ENCODE measurements around the gene EPB41L4A.

The EPB41L4A gene

GRCh38 chr5:112289465-112289864, 129.6 kb downstream of the EPB41L4A start:
- no peak for TF ChIP-seq REST (IDR thresholded peaks at IDR 0.05; ENCODE audit: insufficient replicate concordance, low read depth)
- TF ChIP-seq SPI1 (IDR thresholded peaks at IDR 0.05; ENCODE audit: borderline replicate concordance, low read depth): no peak
- TF ChIP-seq GABPA (IDR thresholded peaks at IDR 0.05; ENCODE audit: low read depth): no peak
- TF ChIP-seq POLR2AphosphoS5 (IDR thresholded peaks at IDR 0.05; ENCODE audit: low read depth): no peak
- TF ChIP-seq CTCF (IDR thresholded peaks at IDR 0.05; ENCODE audit: insufficient read depth, low read length): no peak
- DNase-seq (ENCODE audit: low read depth in 1 of 2, low spot score in 1 of 2): no peak
- Histone ChIP-seq H3K4me3 (replicated peaks; ENCODE audit: insufficient read depth, low read length) (no peak overlapping the region), H3K27me3 (ENCODE audit: insufficient read depth, poor library complexity, severe bottlenecking) (no peaks in the 10 kb centered on the region), H3K27ac (replicated peaks) (no peak overlapping the region)

GRCh38 chr5:112283943-112284929, 134.8 kb downstream of the EPB41L4A start:
- Histone ChIP-seq H3K27me3 (ENCODE audit: insufficient read depth, poor library complexity, severe bottlenecking) (no peaks in the 10 kb centered on the region), H3K27ac (replicated peaks) (no peak overlapping the region), H3K4me3 (replicated peaks; ENCODE audit: insufficient read depth, low read length) (no peak overlapping the region)
- TF ChIP-seq POLR2AphosphoS5 (IDR thresholded peaks at IDR 0.05; ENCODE audit: low read depth) (no peak), CTCF (IDR thresholded peaks at IDR 0.05; ENCODE audit: insufficient read depth, low read length) (no peak), REST (IDR thresholded peaks at IDR 0.05; ENCODE audit: insufficient replicate concordance, low read depth) (no peak), GABPA (IDR thresholded peaks at IDR 0.05; ENCODE audit: low read depth) (no peak), SPI1 (IDR thresholded peaks at IDR 0.05; ENCODE audit: borderline replicate concordance, low read depth) (no peak)
- DNase-seq (ENCODE audit: low read depth in 1 of 2, low spot score in 1 of 2): no peak

GRCh38 chr5:112283034-112283582, 136.0 kb downstream of the EPB41L4A start:
- no peak overlapping the region for H3K27ac ChIP-seq (replicated peaks)
- TF ChIP-seq SPI1 (IDR thresholded peaks at IDR 0.05; ENCODE audit: borderline replicate concordance, low read depth): no peak
- TF ChIP-seq CTCF (IDR thresholded peaks at IDR 0.05; ENCODE audit: insufficient read depth, low read length): no peak
- TF ChIP-seq POLR2AphosphoS5 (IDR thresholded peaks at IDR 0.05; ENCODE audit: low read depth): no peak
- no peak for TF ChIP-seq REST (IDR thresholded peaks at IDR 0.05; ENCODE audit: insufficient replicate concordance, low read depth)
- TF ChIP-seq GABPA (IDR thresholded peaks at IDR 0.05; ENCODE audit: low read depth): no peak
- no peak for DNase-seq (ENCODE audit: low read depth in 1 of 2, low spot score in 1 of 2)
- no peaks in the 10 kb centered on the region for H3K27me3 ChIP-seq (ENCODE audit: insufficient read depth, poor library complexity, severe bottlenecking)
- H3K4me3 ChIP-seq (replicated peaks; ENCODE audit: insufficient read depth, low read length): no peak overlapping the region

Data from HL-60 (cell line).